HG03025 (cell line): ENCODE data around the gene ATP2A3.

Source experiments
- ATAC-seq: cut with Tn5 transposase; IDR thresholded peaks from one replicate; pipeline ENCODE4 v1.9.1; 2021; ENCODE audit warnings: mild to moderate bottlenecking, moderate library complexity; ENCODE audit not compliant: unreplicated experiment, low FRiP score

The ATP2A3 gene

GRCh38 chr17:3879591-3880417, 84.4 kb downstream of the ATP2A3 start:
- ATAC-seq: no peak

GRCh38 chr17:3879186-3879585, 85.1 kb downstream of the ATP2A3 start:
- no peak for ATAC-seq

GRCh38 chr17:3877220-3877619, 87.0 kb downstream of the ATP2A3 start:
- no peak for ATAC-seq

GRCh38 chr17:3875317-3875716, 88.9 kb downstream of the ATP2A3 start:
- ATAC-seq: no peak
